ENCODE data around the gene PXMP2. TPM values are rescaled to one million over a fixed set of nuclear protein-coding genes. Genes with fewer than 3 reads are reported as not detected.

Gene PXMP2
- total RNA-seq, 6 experiments from 2014 or later: 19.8 to 22.6 (median 21.9) TPM

- H3K27me3 Mint-ChIP-seq (ENCODE audit: insufficient read depth): peaks cover 3% of the 10 kb centered on the region; the same call in 1 of the 2 replicates
- no peaks in the 10 kb centered on the region for H3K9me3 Mint-ChIP-seq
- H3K36me3 Mint-ChIP-seq (ENCODE audit: low read depth): peaks cover 32% of the 10 kb centered on the region
- no peak overlapping the region for H3K4me3 Mint-ChIP-seq
- DNase-seq: no peak
- H3K4me1 Mint-ChIP-seq (ENCODE audit: low read depth): peaks cover 15% of the 10 kb centered on the region
- TF ChIP-seq, protein P1, sequence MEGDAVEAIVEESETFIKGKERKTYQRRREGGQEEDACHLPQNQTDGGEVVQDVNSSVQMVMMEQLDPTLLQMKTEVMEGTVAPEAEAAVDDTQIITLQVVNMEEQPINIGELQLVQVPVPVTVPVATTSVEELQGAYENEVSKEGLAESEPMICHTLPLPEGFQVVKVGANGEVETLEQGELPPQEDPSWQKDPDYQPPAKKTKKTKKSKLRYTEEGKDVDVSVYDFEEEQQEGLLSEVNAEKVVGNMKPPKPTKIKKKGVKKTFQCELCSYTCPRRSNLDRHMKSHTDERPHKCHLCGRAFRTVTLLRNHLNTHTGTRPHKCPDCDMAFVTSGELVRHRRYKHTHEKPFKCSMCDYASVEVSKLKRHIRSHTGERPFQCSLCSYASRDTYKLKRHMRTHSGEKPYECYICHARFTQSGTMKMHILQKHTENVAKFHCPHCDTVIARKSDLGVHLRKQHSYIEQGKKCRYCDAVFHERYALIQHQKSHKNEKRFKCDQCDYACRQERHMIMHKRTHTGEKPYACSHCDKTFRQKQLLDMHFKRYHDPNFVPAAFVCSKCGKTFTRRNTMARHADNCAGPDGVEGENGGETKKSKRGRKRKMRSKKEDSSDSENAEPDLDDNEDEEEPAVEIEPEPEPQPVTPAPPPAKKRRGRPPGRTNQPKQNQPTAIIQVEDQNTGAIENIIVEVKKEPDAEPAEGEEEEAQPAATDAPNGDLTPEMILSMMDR (IDR thresholded peaks at IDR 0.05): no peak
- H3K27ac Mint-ChIP-seq: no peak overlapping the region
These were observed 15.3 kb downstream of the PXMP2 start for GRCh38 chr12:132702640-132703039.

GRCh38 chr12:132703641-132704040, 16.3 kb downstream of the PXMP2 start:
- H3K4me1 Mint-ChIP-seq (ENCODE audit: low read depth): peaks cover 15% of the 10 kb centered on the region
- peaks cover 3% of the 10 kb centered on the region; the same call in 1 of the 2 replicates for H3K27me3 Mint-ChIP-seq (ENCODE audit: insufficient read depth)
- H3K36me3 Mint-ChIP-seq (ENCODE audit: low read depth): peaks cover 35% of the 10 kb centered on the region
- H3K4me3 Mint-ChIP-seq: no peak overlapping the region
- TF ChIP-seq, protein P1 (IDR thresholded peaks at IDR 0.05): no peak
- no peak for DNase-seq
- no peaks in the 10 kb centered on the region for H3K9me3 Mint-ChIP-seq
- no peak overlapping the region for H3K27ac Mint-ChIP-seq

DNA sequence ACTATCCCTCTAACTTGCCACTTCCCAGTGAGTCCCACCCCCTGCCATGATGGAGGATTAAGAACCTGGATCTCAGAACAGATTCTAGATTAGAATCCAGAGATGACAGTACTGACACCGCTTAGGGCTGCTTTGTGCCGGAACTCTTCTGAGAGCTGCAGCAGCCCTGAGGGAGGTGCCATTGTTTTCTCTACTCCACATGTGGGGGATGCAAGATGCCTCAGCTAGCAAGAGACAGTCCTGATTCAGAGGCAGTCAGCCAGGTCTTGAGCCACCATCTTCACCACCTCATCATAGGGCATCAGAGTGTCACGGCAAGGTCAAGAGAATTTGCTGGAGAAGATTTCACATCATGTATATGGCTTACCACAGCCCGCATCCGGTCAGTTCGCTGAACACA, 19.9 kb downstream of the PXMP2 start:
- peaks cover 21% of the 10 kb centered on the region; the same call in 1 of the 2 replicates for H3K36me3 Mint-ChIP-seq (ENCODE audit: low read depth)
- DNase-seq: no peak
- H3K4me1 Mint-ChIP-seq (ENCODE audit: low read depth): peaks cover 5% of the 10 kb centered on the region; the same call in 1 of the 2 replicates
- no peak overlapping the region for H3K27ac Mint-ChIP-seq
- no peaks in the 10 kb centered on the region; the same call in 1 of the 2 replicates for H3K27me3 Mint-ChIP-seq (ENCODE audit: insufficient read depth)
- TF ChIP-seq, protein P1 (IDR thresholded peaks at IDR 0.05): no peak
- H3K9me3 Mint-ChIP-seq: no peaks in the 10 kb centered on the region
- H3K4me3 Mint-ChIP-seq: peak overlapping the region; percentile 9; the same call in 1 of the 2 replicates

DNA sequence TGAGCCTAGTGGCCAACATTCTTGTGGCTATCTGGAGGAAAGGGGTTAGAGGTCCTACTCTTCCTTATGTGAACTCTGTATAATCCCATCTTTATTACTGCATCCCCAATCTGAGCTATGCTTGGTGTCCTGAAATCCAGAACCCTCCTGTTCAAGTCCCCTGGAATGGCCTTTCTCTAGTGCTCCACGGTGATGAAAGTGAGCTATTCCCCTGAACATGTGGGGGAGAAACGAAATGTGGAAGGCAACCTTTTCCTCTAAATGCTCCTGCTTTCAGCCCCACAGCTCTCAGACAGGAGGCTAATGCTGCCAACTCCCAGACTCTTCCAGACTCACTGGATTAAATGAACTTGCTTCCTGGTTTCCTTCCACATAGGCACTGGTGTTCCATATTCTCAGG, 20.8 kb downstream of the PXMP2 start:
- TF ChIP-seq, protein P1 (IDR thresholded peaks at IDR 0.05): no peak
- Mint-ChIP-seq H3K4me1 (ENCODE audit: low read depth) (peaks cover 7% of the 10 kb centered on the region; the same call in 1 of the 2 replicates), H3K36me3 (ENCODE audit: low read depth) (peaks cover 21% of the 10 kb centered on the region; the same call in 1 of the 2 replicates), H3K4me3 (no peak overlapping the region), H3K27me3 (ENCODE audit: insufficient read depth) (no peaks in the 10 kb centered on the region; the same call in 1 of the 2 replicates), H3K9me3 (no peaks in the 10 kb centered on the region), H3K27ac (no peak overlapping the region; the same call in 1 of the 2 replicates)
- DNase-seq: no peak

- Mint-ChIP-seq H3K27me3 (ENCODE audit: insufficient read depth) (no peaks in the 10 kb centered on the region), H3K4me1 (ENCODE audit: low read depth) (peaks cover 9% of the 10 kb centered on the region; the same call in 1 of the 2 replicates)
These were observed 22.6 kb downstream of the PXMP2 start for GRCh38 chr12:132710043-132710404.

More at GRCh38 chr12:132710043-132710404, 22.6 kb downstream of the PXMP2 start:
- TF ChIP-seq, protein P1 (IDR thresholded peaks at IDR 0.05): no peak
- Mint-ChIP-seq H3K27ac (peak overlapping the region; percentile 70), H3K4me3 (peak overlapping the region; percentile 96), H3K9me3 (no peaks in the 10 kb centered on the region), H3K36me3 (ENCODE audit: low read depth) (peaks cover 21% of the 10 kb centered on the region)
- no peak for DNase-seq

All from HFFc6 (cell line).